Small intestine (tissue), 7 donors: ENCODE data around the gene SLC1A1. TPM values are rescaled to one million over a fixed set of nuclear protein-coding genes. Genes with fewer than 3 reads are reported as not detected.

ENCODE experiments used
- DNase-seq, 2 donors: peaks; one replicate each; pipeline versions ENCODE4 v3.0.0 to v3.0.0-alpha.2; 2013
- FAIRE-seq: peaks from 2 replicates; lab custom pipeline; 2012; peaks lifted over from hg19 to GRCh38; lab: Jason Lieb, UNC
- H3K27ac ChIP-seq, 3 donors: one replicate each; pipeline ENCODE4 v1.5.1; 2013; ENCODE audit warnings: low read length in 2 of 3, mild to moderate bottlenecking in 2 of 3, control low read depth in 1 of 3, inconsistent platforms in 1 of 3, low read depth in 1 of 3, moderate library complexity in 1 of 3
- H3K27me3 ChIP-seq, 3 donors: one replicate each; pipeline ENCODE4 v1.6.1; 2013; ENCODE audit warnings: low read length in 3 of 3, inconsistent platforms in 1 of 3; ENCODE audit not compliant: control insufficient read depth in 3 of 3, insufficient read depth in 3 of 3
- H3K36me3 ChIP-seq, 3 donors: one replicate each; pipeline ENCODE4 v1.6.1; 2013; ENCODE audit warnings: low read length in 3 of 3, inconsistent platforms in 1 of 3, low read depth in 1 of 3, mild to moderate bottlenecking in 1 of 3, moderate library complexity in 1 of 3; ENCODE audit not compliant: control insufficient read depth in 3 of 3, insufficient read depth in 2 of 3
- H3K4me1 ChIP-seq, 3 donors: one replicate each; pipeline ENCODE4 v1.6.1; 2013; ENCODE audit warnings: low read length in 2 of 3, inconsistent platforms in 1 of 3, low read depth in 1 of 3, mild to moderate bottlenecking in 1 of 3, moderate library complexity in 1 of 3; ENCODE audit not compliant: control insufficient read depth in 3 of 3, insufficient read depth in 2 of 3
- H3K4me3 ChIP-seq, 3 donors: one replicate each; pipeline ENCODE4 v1.5.1; 2013; ENCODE audit warnings: low read length in 3 of 3, control low read depth in 1 of 3, inconsistent platforms in 1 of 3, low read depth in 1 of 3, mild to moderate bottlenecking in 1 of 3, moderate library complexity in 1 of 3
- H3K9me3 ChIP-seq, 2 donors: one replicate each; pipeline ENCODE4 v1.6.1; 2013; ENCODE audit warnings: low read depth in 1 of 2, low read length in 1 of 2; ENCODE audit not compliant: control insufficient read depth in 2 of 2, insufficient read depth in 1 of 2
- WGBS, 3 donors: extraction: QIAGEN DNeasy Blood & Tissue Kit; methylation state at CpG; one replicate each; pipeline ENCODE4 v1.1.7; 2013; 5-methylcytosine and 5-hydroxymethylcytosine counted together
- polyA plus RNA-seq, 4 donors: library from polyadenylated mRNA; stranded (reverse) in 3 of 4; unstranded in 1 of 4; fragments of 200-250 nt in 3 of 4; fragments of 120-200 nt in 1 of 4; gene quantifications; one replicate each; pipeline versions ENCODE4 v1.2.1 to v1.2.3, GENCODE V29; 2013
- donor health status: healthy with polysubstance abuse.
- donor health status: control.
- donor health status: control.
- donor health status: Bipolar disorder and iron deficiency.
- donor health status: healthy.

The SLC1A1 gene
- polyA plus RNA-seq, 4 donors = 21.1 to 46.4 (median 42.9) TPM

GRCh38 chr9:4591123-4591500 lies 100.8 kb downstream of the SLC1A1 start:
- DNase-seq = no peak
- no peak for FAIRE-seq

DNA sequence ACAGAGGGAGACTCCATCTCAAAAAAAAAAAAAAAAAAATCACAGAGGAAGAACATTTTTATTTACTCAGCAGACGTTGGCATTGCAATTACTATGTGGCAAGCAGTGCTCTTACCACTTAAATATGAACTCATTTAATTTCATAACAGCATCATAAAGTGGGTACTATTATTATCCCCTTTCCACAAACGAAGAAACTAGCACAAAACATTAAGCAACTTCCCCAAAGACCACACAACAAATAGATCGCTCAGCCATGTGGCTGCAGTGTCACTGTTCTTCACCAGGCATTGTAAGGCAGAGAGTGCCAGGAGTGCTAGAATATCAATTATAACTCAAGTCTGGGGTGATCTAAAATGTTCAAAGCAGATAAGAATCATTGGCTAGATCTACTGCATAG lies 102.0 kb downstream of the SLC1A1 start:
- Histone ChIP-seq H3K9me3 (no peaks in the 10 kb centered on the region), H3K4me1 (peaks cover 0 to 2% (median 0%) of the 10 kb centered on the region in 3 donors), H3K4me3 (no peak overlapping the region), H3K27me3 (no peaks in the 10 kb centered on the region), H3K27ac (no peak overlapping the region), H3K36me3 (peaks cover 0 to 9% (median 2%) of the 10 kb centered on the region in 3 donors)
- FAIRE-seq (no peak), DNase-seq (no peak)
- 73 to 79% (median 75%) methylated on average over 3 of the region's 3 CpGs for WGBS, 3 donors

More at GRCh38 chr9:4591123-4591500, 100.8 kb downstream of the SLC1A1 start:
- Histone ChIP-seq H3K36me3 (peaks cover 0 to 8% (median 2%) of the 10 kb centered on the region in 3 donors), H3K4me1 (no peaks in the 10 kb centered on the region), H3K9me3 (no peaks in the 10 kb centered on the region), H3K4me3 (no peak overlapping the region), H3K27ac (no peak overlapping the region), H3K27me3 (no peaks in the 10 kb centered on the region)
- 71 to 89% (median 79%) methylated on average over 4 of the region's 4 CpGs for WGBS, 3 donors

GRCh38 chr9:4592886-4593285 lies 102.6 kb downstream of the SLC1A1 start:
- peaks cover 0 to 2% (median 0%) of the 10 kb centered on the region in 3 donors for H3K4me1 ChIP-seq
- no peak overlapping the region for H3K27ac ChIP-seq
- WGBS, 3 donors = 77 to 94% (median 81%) methylated on average over 1 of the region's 1 CpG
- DNase-seq (no peak), FAIRE-seq (no peak)
- peaks cover 0 to 8% (median 2%) of the 10 kb centered on the region in 3 donors for H3K36me3 ChIP-seq
- H3K9me3 ChIP-seq = no peaks in the 10 kb centered on the region
- H3K4me3 ChIP-seq = no peak overlapping the region
- no peaks in the 10 kb centered on the region for H3K27me3 ChIP-seq

DNA sequence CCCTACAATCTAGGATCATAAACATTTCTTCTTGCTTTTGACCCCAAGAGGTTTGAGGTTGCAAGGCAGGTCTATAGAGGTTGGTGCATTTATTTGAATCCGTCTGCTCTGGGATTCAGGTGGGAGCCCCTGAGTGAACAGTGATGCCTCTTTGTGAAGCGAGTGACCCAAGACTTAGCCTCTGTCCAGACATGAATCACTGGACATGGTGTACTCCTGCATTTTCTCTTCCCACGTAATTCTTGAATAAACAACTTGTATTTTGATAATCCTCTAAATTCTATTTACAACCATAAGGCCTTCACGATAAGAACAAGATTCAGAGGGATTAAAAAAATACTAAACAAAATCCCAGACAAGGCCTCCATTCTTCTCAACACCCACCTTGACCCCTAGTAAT lies 104.3 kb downstream of the SLC1A1 start:
- FAIRE-seq (no peak), DNase-seq (no peak)
- Histone ChIP-seq H3K9me3 (no peaks in the 10 kb centered on the region), H3K4me3 (no peak overlapping the region), H3K27me3 (no peaks in the 10 kb centered on the region), H3K27ac (no peak overlapping the region), H3K4me1 (peaks cover 0 to 2% (median 0%) of the 10 kb centered on the region in 3 donors), H3K36me3 (peaks cover 0 to 7% (median 0%) of the 10 kb centered on the region in 3 donors)
- WGBS, 3 donors = 85 to 91% (median 90%) methylated on average over 4 of the region's 4 CpGs

DNA sequence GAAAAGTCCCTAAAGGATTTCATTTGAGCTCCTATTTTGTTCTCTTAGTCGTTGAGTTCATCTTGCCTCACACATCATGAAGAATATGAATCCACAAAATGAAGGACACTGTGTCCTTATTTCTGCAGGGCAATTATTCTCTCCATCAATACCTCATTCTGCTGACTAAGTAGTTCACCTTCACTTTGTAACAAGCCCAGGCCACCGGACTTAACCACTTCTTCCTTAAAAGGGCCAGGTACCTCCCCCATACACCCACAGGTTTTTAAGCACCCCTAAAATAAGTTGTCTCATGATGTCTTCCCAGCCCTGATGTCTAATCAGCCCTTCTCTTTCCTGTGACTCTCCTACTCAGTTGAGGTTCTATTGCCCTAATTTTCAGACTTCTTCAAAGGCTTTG lies 104.7 kb downstream of the SLC1A1 start:
- Histone ChIP-seq H3K27ac (no peak overlapping the region), H3K36me3 (peaks cover 0 to 8% (median 0%) of the 10 kb centered on the region in 3 donors), H3K27me3 (no peaks in the 10 kb centered on the region), H3K4me3 (no peak overlapping the region), H3K4me1 (peaks cover 0 to 2% (median 0%) of the 10 kb centered on the region in 3 donors), H3K9me3 (no peaks in the 10 kb centered on the region)
- DNase-seq = no peak
- 61 to 87% (median 84%) methylated on average over 2 of the region's 2 CpGs for WGBS, 3 donors
- no peak for FAIRE-seq

- 66 to 83% (median 79%) methylated on average over 11 of the region's 11 CpGs for WGBS, 3 donors
These were observed 106.1 kb downstream of the SLC1A1 start for GRCh38 chr9:4596165-4596922.

DNA sequence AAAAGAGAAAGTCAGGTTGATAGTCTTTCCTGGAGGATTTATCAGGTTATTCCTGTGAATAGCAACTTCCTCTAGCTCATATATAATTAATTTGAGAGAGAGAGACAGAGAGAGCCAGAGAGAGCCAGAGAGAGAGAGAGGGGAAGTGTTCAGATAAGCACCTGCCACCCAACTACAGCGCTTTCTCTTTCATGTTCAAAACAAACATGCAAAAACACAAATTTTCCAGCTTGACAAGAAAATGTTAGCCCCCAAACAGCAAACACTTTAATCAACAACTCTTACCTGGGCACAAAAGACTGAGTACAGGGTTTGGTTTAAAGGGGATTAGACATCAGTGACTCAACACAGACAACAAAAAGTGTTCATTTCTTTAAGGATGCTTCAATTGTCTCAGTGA lies 110.1 kb downstream of the SLC1A1 start:
- WGBS, 3 donors = 65 to 94% (median 85%) methylated on average over 1 of the region's 1 CpG
- H3K27ac ChIP-seq = no peak overlapping the region
- FAIRE-seq = no peak
- H3K27me3 ChIP-seq = no peaks in the 10 kb centered on the region
- peaks cover 0 to 21% (median 3%) of the 10 kb centered on the region in 3 donors for H3K36me3 ChIP-seq
- no peak for DNase-seq
- H3K4me3 ChIP-seq = no peak overlapping the region
- H3K9me3 ChIP-seq = no peaks in the 10 kb centered on the region
- H3K4me1 ChIP-seq = peaks cover 0 to 2% (median 0%) of the 10 kb centered on the region in 3 donors

More at GRCh38 chr9:4596165-4596922, 106.1 kb downstream of the SLC1A1 start:
- H3K27ac ChIP-seq = peak overlapping the region in 1 of 3 donors; percentile 42
- no peak overlapping the region for H3K4me3 ChIP-seq
- no peak for FAIRE-seq
- DNase-seq = peak in 1 of 2 donors; percentile 17
- peaks cover 0 to 2% (median 0%) of the 10 kb centered on the region in 3 donors for H3K4me1 ChIP-seq
- H3K27me3 ChIP-seq = no peaks in the 10 kb centered on the region
- H3K9me3 ChIP-seq = no peaks in the 10 kb centered on the region
- H3K36me3 ChIP-seq = peaks cover 0 to 4% (median 0%) of the 10 kb centered on the region in 3 donors

- FAIRE-seq = no peak
- WGBS, 3 donors = 88 to 99% (median 94%) methylated on average over 5 of the region's 5 CpGs
- H3K27me3 ChIP-seq = no peaks in the 10 kb centered on the region
These were observed 113.6 kb downstream of the SLC1A1 start for GRCh38 chr9:4603830-4604229.

More at GRCh38 chr9:4603830-4604229, 113.6 kb downstream of the SLC1A1 start:
- Histone ChIP-seq H3K9me3 (no peaks in the 10 kb centered on the region), H3K27ac (no peak overlapping the region), H3K4me1 (no peaks in the 10 kb centered on the region), H3K36me3 (peaks cover 0 to 18% (median 3%) of the 10 kb centered on the region in 3 donors), H3K4me3 (no peak overlapping the region)
- no peak for DNase-seq
